ENCODE results near the gene PCDHGA1.
"Not testable (repeated sequence)": the region's sequence is repeated elsewhere in the genome, so short reads cannot be mapped to it uniquely, and the experiment has no call there.

Gene PCDHGA1

DNA sequence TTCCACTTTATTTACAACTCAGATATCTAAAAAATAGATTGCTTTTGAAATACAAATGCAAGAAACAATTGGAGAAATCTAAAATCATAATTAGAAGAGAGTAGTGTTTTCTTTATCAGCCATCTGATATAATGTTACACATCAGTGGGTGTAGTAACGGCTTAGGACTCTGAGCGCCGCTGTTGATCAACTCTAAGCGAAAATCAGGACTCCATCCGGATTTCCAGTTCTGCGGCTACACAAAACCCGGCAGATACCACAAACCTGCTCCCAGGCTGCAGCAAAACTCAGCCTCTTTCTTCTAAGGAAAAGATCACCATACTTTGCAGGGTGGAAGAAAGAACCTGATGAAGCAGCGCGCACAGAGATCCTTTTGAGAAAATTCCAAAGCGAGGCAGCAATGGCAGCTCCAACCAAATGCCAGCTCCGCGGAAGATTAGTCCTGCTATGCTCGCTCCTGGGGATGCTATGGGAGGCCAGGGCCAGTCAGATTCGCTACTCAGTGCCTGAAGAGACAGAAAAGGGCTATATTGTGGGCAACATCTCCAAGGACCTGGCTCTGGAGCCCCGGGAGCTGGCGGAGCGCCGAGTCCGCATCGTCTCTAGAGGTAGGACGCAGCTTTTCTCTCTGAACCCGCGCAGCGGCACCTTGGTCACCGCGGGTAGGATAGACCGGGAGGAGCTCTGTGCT lies 72.4 kb downstream of the PCDHGA1 start, which contains the start of gene PCDHGA9:
Gene PCDHGA9, plus strand, starts transcription at position 226 of the 691 bp plus-strand sequence. Its CDS starts 175 bp downstream, at position 401.
- Histone ChIP-seq H3K9me3 (ENCODE audit: control insufficient read depth, low read length) (peaks cover 49% of the 10 kb centered on the region), H3K4me1 (ENCODE audit: control insufficient read depth, insufficient read depth, low read length) (peaks cover 13% of the 10 kb centered on the region), H3K36me3 (ENCODE audit: control insufficient read depth, insufficient read depth, low read length, severe bottlenecking) (no peaks in the 10 kb centered on the region), H3K27me3 (replicated peaks; ENCODE audit: control insufficient read depth, insufficient read depth, low read length) (no peaks in the 10 kb centered on the region), H3K9ac (ENCODE audit: low read length) (peak within 1 kb of the TSS; percentile 36), H3K4me3 (ENCODE audit: low read length) (peak within 1 kb of the TSS; percentile 79)
- DNase-seq (ENCODE audit: low read depth): peak; percentile 76

DNA sequence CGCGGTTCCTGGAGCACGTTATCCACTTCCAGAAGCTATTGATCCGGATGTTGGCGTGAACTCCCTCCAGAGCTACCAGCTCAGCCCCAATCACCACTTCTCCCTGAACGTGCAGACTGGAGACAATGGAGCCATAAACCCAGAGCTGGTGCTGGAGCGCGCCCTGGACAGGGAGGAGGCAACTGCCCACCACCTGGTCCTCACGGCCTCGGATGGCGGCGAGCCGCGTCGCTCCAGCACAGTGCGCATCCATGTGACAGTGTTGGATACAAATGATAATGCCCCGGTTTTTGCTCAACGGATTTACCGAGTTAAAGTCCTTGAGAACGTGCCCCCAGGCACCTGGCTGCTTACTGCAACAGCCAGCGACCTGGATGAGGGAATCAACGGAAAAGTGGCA lies 73.1 kb downstream of the PCDHGA1 start:
- no peak overlapping the region for H3K9ac ChIP-seq (ENCODE audit: low read length)
- H3K9me3 ChIP-seq (ENCODE audit: control insufficient read depth, low read length): peaks cover 51% of the 10 kb centered on the region

DNA sequence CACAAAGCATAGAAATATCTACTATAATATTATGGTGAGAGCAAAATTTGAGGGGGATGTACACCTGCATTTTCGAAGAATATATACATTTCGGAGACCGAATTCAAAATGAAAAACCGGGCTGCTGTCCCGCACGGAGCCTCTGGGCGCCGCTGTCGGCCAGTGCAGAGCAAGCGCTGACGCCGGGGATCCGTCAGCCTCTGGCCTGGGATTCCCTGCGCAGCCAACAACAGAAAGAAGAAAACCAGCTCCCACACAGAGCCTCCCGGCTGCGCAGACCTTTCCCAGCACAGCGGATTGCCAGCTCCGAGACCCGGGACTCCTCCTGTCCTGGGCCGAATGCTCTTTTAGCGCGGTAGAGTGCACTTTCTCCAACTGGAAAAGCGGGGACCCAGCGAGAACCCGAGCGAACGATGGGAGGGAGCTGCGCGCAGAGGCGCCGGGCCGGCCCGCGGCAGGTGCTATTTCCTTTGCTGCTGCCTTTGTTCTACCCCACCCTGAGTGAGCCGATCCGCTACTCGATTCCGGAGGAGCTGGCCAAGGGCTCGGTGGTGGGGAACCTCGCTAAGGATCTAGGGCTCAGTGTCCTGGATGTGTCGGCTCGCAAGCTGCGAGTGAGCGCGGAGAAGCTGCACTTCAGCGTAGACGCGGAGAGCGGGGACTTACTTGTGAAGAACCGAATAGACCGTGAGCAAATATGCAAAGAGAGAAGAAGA lies 77.6 kb downstream of the PCDHGA1 start, which contains the start of gene PCDHGB6:
Gene PCDHGB6, plus strand, starts transcription at position 232 of the 716 bp plus-strand sequence. Its CDS starts 182 bp downstream, at position 414.
- not testable (repeated sequence) for H3K9ac ChIP-seq (ENCODE audit: low read length); H3K36me3 ChIP-seq (ENCODE audit: control insufficient read depth, insufficient read depth, low read length, severe bottlenecking); DNase-seq (ENCODE audit: low read depth); H3K4me1 ChIP-seq (ENCODE audit: control insufficient read depth, insufficient read depth, low read length); H3K27me3 ChIP-seq (replicated peaks; ENCODE audit: control insufficient read depth, insufficient read depth, low read length)
- peak within 1 kb of the TSS; percentile 72 for H3K4me3 ChIP-seq (ENCODE audit: low read length)
- peaks cover 42% of the 10 kb centered on the region for H3K9me3 ChIP-seq (ENCODE audit: control insufficient read depth, low read length)

More for the DNA sequence above, 73.1 kb downstream of the PCDHGA1 start:
- Histone ChIP-seq H3K4me1 (ENCODE audit: control insufficient read depth, insufficient read depth, low read length) (peaks cover 13% of the 10 kb centered on the region), H3K36me3 (ENCODE audit: control insufficient read depth, insufficient read depth, low read length, severe bottlenecking) (no peaks in the 10 kb centered on the region), H3K27me3 (replicated peaks; ENCODE audit: control insufficient read depth, insufficient read depth, low read length) (no peaks in the 10 kb centered on the region), H3K4me3 (ENCODE audit: low read length) (peak overlapping the region; percentile 79)
- DNase-seq (ENCODE audit: low read depth): no peak

DNA sequence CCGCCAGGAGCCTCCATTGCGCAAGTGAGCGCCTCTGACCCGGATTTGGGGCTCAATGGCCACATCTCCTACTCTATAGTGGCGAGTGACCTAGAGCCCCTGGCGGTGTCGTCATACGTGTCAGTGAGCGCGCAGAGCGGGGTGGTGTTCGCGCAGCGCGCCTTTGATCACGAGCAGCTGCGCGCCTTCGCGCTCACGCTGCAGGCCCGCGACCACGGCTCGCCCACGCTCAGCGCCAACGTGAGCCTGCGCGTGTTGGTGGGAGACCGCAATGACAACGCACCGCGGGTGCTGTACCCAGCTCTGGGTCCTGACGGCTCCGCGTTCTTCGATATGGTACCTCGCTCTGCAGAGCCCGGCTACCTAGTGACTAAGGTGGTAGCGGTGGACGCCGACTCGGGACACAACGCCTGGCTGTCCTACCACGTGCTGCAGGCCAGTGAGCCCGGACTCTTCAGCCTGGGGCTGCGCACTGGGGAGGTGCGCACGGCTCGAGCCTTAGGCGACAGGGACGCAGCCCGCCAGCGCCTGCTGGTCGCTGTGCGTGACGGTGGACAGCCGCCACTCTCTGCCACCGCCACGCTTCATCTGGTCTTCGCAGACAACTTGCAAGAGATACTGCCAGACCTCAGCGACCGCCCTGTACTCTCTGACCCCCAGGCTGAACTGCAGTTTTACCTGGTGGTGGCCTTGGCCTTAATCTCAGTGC lies 79.4 kb downstream of the PCDHGA1 start:
- Histone ChIP-seq H3K9ac (ENCODE audit: low read length) (no peak overlapping the region), H3K4me1 (ENCODE audit: control insufficient read depth, insufficient read depth, low read length) (no peaks in the 10 kb centered on the region), H3K36me3 (ENCODE audit: control insufficient read depth, insufficient read depth, low read length, severe bottlenecking) (no peaks in the 10 kb centered on the region), H3K9me3 (ENCODE audit: control insufficient read depth, low read length) (peaks cover 36% of the 10 kb centered on the region), H3K4me3 (ENCODE audit: low read length) (peak overlapping the region; percentile 50), H3K27me3 (replicated peaks; ENCODE audit: control insufficient read depth, insufficient read depth, low read length) (peaks cover 6% of the 10 kb centered on the region)
- no peak for DNase-seq (ENCODE audit: low read depth)

DNA sequence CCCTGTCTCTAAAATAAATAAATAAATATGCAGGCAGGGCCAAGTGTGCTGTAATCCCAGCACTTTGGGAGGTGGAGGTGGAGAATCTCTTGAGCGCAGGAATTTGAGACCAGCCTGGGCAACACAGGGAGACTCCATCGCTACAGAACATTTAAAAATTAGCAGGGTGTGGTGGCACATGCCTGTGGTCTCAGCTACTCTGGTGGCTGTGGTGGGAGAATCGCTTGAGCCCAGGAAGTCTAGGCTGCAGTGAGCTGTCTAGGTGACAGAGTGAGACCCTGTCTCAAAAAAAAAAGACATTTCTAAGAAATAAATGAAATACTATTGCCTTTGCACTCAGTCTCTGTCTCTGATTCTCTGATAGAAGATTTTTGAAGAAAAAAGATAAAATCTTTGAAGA lies 81.3 kb downstream of the PCDHGA1 start:
- no peak for DNase-seq (ENCODE audit: low read depth)
- Histone ChIP-seq H3K4me3 (ENCODE audit: low read length) (no peak overlapping the region), H3K27me3 (replicated peaks; ENCODE audit: control insufficient read depth, insufficient read depth, low read length) (peaks cover 6% of the 10 kb centered on the region), H3K36me3 (ENCODE audit: control insufficient read depth, insufficient read depth, low read length, severe bottlenecking) (no peaks in the 10 kb centered on the region), H3K9ac (ENCODE audit: low read length) (no peak overlapping the region), H3K9me3 (ENCODE audit: control insufficient read depth, low read length) (peaks cover 35% of the 10 kb centered on the region), H3K4me1 (ENCODE audit: control insufficient read depth, insufficient read depth, low read length) (no peaks in the 10 kb centered on the region)

DNA sequence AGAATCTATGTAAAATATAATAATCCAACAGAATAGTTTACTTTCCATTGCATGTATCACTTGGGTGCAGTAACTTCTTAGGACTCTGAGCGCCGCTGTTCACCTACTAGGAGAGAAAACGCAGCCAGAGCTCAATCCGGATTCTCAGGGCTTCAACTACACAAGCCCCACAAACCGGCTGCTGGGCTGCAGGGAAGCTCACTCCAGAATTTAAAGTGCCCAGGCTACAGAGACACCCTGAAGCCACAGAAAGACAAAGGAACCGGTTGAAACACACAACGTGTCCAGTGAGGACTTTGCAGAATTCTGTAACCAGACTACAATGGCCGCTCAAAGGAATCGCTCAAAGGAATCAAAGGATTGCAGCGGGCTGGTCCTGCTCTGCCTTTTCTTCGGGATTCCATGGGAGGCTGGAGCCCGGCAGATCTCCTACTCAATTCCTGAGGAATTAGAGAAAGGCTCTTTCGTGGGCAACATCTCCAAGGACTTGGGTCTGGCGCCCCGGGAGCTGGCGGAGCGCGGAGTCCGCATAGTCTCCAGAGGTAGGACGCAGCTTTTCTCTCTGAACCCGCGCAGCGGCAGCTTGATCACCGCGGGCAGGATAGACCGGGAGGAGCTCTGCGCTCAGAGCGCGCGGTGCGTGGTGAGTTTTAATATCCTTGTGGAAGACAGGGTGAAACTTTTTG lies 82.7 kb downstream of the PCDHGA1 start, which contains the start of gene PCDHGA10:
Gene PCDHGA10, plus strand, starts transcription at position 134 of the 686 bp plus-strand sequence. Its CDS starts 189 bp downstream, at position 323.
- H3K36me3 ChIP-seq (ENCODE audit: control insufficient read depth, insufficient read depth, low read length, severe bottlenecking): no peaks in the 10 kb centered on the region
- peaks cover 28% of the 10 kb centered on the region for H3K9me3 ChIP-seq (ENCODE audit: control insufficient read depth, low read length)
- peak within 1 kb of the TSS; percentile 85 for H3K4me3 ChIP-seq (ENCODE audit: low read length)
- no peaks in the 10 kb centered on the region for H3K4me1 ChIP-seq (ENCODE audit: control insufficient read depth, insufficient read depth, low read length)
- peak within 1 kb of the TSS; percentile 79 for H3K9ac ChIP-seq (ENCODE audit: low read length)
- H3K27me3 ChIP-seq (replicated peaks; ENCODE audit: control insufficient read depth, insufficient read depth, low read length): peaks cover 6% of the 10 kb centered on the region
- peak; percentile 97 for DNase-seq (ENCODE audit: low read depth)

DNA sequence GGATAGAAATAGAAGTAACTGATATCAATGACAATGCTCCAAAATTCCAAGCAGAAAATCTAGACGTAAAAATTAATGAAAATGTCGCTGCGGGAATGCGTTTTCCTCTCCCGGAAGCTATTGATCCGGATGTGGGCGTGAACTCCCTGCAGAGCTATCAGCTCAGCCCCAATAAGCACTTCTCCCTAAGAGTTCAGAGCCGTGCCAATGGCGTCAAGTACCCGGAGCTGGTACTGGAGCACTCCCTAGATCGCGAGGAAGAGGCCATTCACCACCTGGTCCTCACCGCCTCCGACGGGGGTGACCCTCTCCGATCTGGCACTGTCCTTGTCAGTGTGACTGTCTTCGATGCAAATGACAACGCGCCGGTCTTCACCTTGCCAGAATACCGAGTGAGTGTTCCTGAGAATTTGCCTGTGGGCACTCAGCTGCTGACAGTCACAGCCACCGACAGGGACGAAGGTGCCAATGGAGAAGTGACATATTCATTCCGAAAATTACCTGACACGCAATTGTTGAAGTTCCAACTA lies 83.3 kb downstream of the PCDHGA1 start:
- peaks cover 29% of the 10 kb centered on the region for H3K9me3 ChIP-seq (ENCODE audit: control insufficient read depth, low read length)

DNA sequence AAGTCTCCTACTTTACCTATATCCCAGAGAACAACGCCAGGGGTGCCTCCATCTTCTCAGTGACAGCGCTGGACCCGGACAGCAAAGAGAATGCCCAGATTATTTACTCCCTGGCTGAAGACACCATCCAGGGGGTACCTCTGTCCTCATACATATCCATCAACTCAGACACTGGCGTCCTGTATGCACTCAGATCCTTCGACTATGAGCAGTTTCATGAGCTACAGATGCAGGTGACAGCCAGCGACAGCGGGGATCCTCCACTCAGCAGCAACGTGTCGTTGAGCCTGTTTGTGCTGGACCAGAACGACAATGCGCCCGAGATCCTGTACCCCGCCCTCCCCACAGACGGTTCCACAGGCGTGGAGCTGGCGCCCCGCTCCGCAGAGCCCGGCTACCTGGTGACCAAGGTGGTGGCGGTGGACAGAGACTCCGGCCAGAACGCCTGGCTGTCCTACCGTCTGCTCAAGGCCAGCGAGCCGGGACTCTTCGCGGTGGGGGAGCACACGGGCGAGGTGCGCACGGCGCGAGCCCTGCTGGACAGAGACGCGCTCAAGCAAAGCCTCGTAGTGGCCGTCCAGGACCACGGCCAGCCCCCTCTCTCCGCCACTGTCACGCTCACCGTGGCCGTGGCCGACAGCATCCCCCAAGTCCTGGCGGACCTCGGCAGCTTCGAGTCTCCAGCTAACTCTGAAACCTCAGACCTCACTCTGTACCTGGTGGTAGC lies 84.4 kb downstream of the PCDHGA1 start:
- Histone ChIP-seq H3K9me3 (ENCODE audit: control insufficient read depth, low read length) (peaks cover 28% of the 10 kb centered on the region), H3K4me3 (ENCODE audit: low read length) (peak overlapping the region; percentile 43)
- not testable (repeated sequence) for DNase-seq (ENCODE audit: low read depth); H3K36me3 ChIP-seq (ENCODE audit: control insufficient read depth, insufficient read depth, low read length, severe bottlenecking); H3K9ac ChIP-seq (ENCODE audit: low read length); H3K27me3 ChIP-seq (replicated peaks; ENCODE audit: control insufficient read depth, insufficient read depth, low read length); H3K4me1 ChIP-seq (ENCODE audit: control insufficient read depth, insufficient read depth, low read length)

More for the DNA sequence above, 83.3 kb downstream of the PCDHGA1 start:
- no peak for DNase-seq (ENCODE audit: low read depth)
- Histone ChIP-seq H3K9ac (ENCODE audit: low read length) (peak overlapping the region; percentile 79), H3K27me3 (replicated peaks; ENCODE audit: control insufficient read depth, insufficient read depth, low read length) (peaks cover 6% of the 10 kb centered on the region), H3K36me3 (ENCODE audit: control insufficient read depth, insufficient read depth, low read length, severe bottlenecking) (no peaks in the 10 kb centered on the region), H3K4me3 (ENCODE audit: low read length) (peak overlapping the region; percentile 85), H3K4me1 (ENCODE audit: control insufficient read depth, insufficient read depth, low read length) (no peaks in the 10 kb centered on the region)

DNA sequence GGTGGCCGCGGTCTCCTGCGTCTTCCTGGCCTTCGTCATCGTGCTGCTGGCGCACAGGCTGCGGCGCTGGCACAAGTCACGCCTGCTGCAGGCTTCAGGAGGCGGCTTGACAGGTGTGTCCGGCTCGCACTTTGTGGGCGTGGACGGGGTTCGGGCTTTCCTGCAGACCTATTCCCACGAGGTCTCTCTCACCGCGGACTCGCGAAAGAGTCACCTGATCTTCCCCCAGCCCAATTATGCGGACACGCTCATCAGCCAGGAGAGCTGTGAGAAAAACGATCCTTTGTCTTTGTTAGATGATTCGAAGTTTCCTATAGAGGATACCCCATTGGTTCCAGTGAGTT lies 84.9 kb downstream of the PCDHGA1 start:
- not testable (repeated sequence) for H3K9ac ChIP-seq (ENCODE audit: low read length); H3K27me3 ChIP-seq (replicated peaks; ENCODE audit: control insufficient read depth, insufficient read depth, low read length); H3K36me3 ChIP-seq (ENCODE audit: control insufficient read depth, insufficient read depth, low read length, severe bottlenecking); H3K4me1 ChIP-seq (ENCODE audit: control insufficient read depth, insufficient read depth, low read length); DNase-seq (ENCODE audit: low read depth)
- Histone ChIP-seq H3K4me3 (ENCODE audit: low read length) (peak overlapping the region; percentile 43), H3K9me3 (ENCODE audit: control insufficient read depth, low read length) (peaks cover 27% of the 10 kb centered on the region)

DNA sequence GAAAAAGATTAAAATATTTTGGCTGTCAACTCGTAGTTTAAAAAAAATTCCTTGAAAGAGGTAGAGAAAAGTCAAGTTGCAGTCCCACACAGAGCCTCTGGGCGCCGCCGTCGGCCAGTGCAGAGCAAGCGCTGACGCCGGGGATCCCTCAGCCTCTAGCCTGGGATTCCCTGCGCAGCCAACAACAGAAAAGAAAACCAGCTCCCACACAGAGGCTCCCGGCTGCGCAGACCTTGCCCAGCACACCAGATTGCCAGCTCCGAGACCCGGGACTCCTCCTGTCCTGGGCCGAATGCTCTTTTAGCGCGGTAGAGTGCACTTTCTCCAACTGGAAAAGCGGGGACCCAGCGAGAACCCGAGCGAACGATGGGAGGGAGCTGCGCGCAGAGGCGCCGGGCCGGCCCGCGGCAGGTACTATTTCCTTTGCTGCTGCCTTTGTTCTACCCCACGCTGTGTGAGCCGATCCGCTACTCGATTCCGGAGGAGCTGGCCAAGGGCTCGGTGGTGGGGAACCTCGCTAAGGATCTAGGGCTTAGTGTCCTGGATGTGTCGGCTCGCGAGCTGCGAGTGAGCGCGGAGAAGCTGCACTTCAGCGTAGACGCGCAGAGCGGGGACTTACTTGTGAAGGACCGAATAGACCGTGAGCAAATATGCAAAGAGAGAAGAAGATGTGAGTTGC lies 87.3 kb downstream of the PCDHGA1 start, which contains the start of gene PCDHGB7:
Gene PCDHGB7, plus strand, starts transcription at position 184 of the 679 bp plus-strand sequence. Its CDS starts 183 bp downstream, at position 367.
- DNase-seq (ENCODE audit: low read depth): peak; percentile 72

More for the DNA sequence above, 87.3 kb downstream of the PCDHGA1 start, which contains the start of gene PCDHGB7:
- H3K36me3 ChIP-seq (ENCODE audit: control insufficient read depth, insufficient read depth, low read length, severe bottlenecking); H3K4me1 ChIP-seq (ENCODE audit: control insufficient read depth, insufficient read depth, low read length); H3K27me3 ChIP-seq (replicated peaks; ENCODE audit: control insufficient read depth, insufficient read depth, low read length): not testable (repeated sequence)
- Histone ChIP-seq H3K9ac (ENCODE audit: low read length) (peak within 1 kb of the TSS; percentile 70), H3K4me3 (ENCODE audit: low read length) (peak within 1 kb of the TSS; percentile 81), H3K9me3 (ENCODE audit: control insufficient read depth, low read length) (peaks cover 42% of the 10 kb centered on the region)

Data from adipocyte (in vitro differentiated cells).